ENCODE results near the gene REXO4. TPM values are rescaled to one million over a fixed set of nuclear protein-coding genes. Genes with fewer than 3 reads are reported as not detected.

REXO4 gene
- total RNA-seq, 1 donor from 2014 or later: 26.1 TPM

GRCh38 chr9:133457748-133458147 is 39.9 kb upstream of the REXO4 start:
- H3K4me1 Mint-ChIP-seq: peaks cover 16% of the 10 kb centered on the region
- no peaks in the 10 kb centered on the region for H3K27me3 Mint-ChIP-seq (ENCODE audit: low read depth)
- no peaks in the 10 kb centered on the region for H3K9me3 Mint-ChIP-seq
- no peaks in the 10 kb centered on the region for H3K36me3 Mint-ChIP-seq
- H3K27ac Mint-ChIP-seq: no peak overlapping the region
- no peak for TF ChIP-seq CTCF (IDR thresholded peaks at IDR 0.05; ENCODE audit: unreplicated experiment)
- H3K4me3 Mint-ChIP-seq: no peak overlapping the region
- DNase-seq (ENCODE audit: low spot score in 2 of 2, unreplicated experiment in 2 of 2): no peak

- Mint-ChIP-seq H3K4me1 (peaks cover 16% of the 10 kb centered on the region), H3K4me3 (no peak overlapping the region), H3K27me3 (ENCODE audit: low read depth) (no peaks in the 10 kb centered on the region), H3K27ac (no peak overlapping the region), H3K9me3 (no peaks in the 10 kb centered on the region), H3K36me3 (no peaks in the 10 kb centered on the region)
- no peak for TF ChIP-seq CTCF (IDR thresholded peaks at IDR 0.05; ENCODE audit: unreplicated experiment)
- DNase-seq (ENCODE audit: low spot score in 2 of 2, unreplicated experiment in 2 of 2): no peak
These were observed 39.4 kb upstream of the REXO4 start for GRCh38 chr9:133457233-133457632.

- H3K27ac Mint-ChIP-seq: no peak overlapping the region
These were observed 38.6 kb upstream of the REXO4 start for GRCh38 chr9:133456409-133456808.

GRCh38 chr9:133455936-133456335 is 38.1 kb upstream of the REXO4 start:
- Mint-ChIP-seq H3K9me3 (no peaks in the 10 kb centered on the region), H3K36me3 (no peaks in the 10 kb centered on the region), H3K4me1 (peaks cover 8% of the 10 kb centered on the region), H3K27ac (no peak overlapping the region), H3K27me3 (ENCODE audit: low read depth) (no peaks in the 10 kb centered on the region), H3K4me3 (no peak overlapping the region)
- no peak for TF ChIP-seq CTCF (IDR thresholded peaks at IDR 0.05; ENCODE audit: unreplicated experiment)
- no peak for DNase-seq (ENCODE audit: low spot score in 2 of 2, unreplicated experiment in 2 of 2)

More at GRCh38 chr9:133456409-133456808, 38.6 kb upstream of the REXO4 start:
- H3K36me3 Mint-ChIP-seq: no peaks in the 10 kb centered on the region
- no peak overlapping the region for H3K4me3 Mint-ChIP-seq
- DNase-seq (ENCODE audit: low spot score in 2 of 2, unreplicated experiment in 2 of 2): no peak
- peaks cover 13% of the 10 kb centered on the region for H3K4me1 Mint-ChIP-seq
- TF ChIP-seq CTCF (IDR thresholded peaks at IDR 0.05; ENCODE audit: unreplicated experiment): no peak
- no peaks in the 10 kb centered on the region for H3K9me3 Mint-ChIP-seq
- H3K27me3 Mint-ChIP-seq (ENCODE audit: low read depth): no peaks in the 10 kb centered on the region

- Mint-ChIP-seq H3K36me3 (no peaks in the 10 kb centered on the region), H3K27me3 (ENCODE audit: low read depth) (no peaks in the 10 kb centered on the region), H3K4me1 (peaks cover 2% of the 10 kb centered on the region), H3K27ac (no peak overlapping the region), H3K9me3 (no peaks in the 10 kb centered on the region), H3K4me3 (no peak overlapping the region)
- no peak for TF ChIP-seq CTCF (IDR thresholded peaks at IDR 0.05; ENCODE audit: unreplicated experiment)
- DNase-seq (ENCODE audit: low spot score in 2 of 2, unreplicated experiment in 2 of 2): no peak
These were observed 37.3 kb upstream of the REXO4 start for GRCh38 chr9:133454943-133455673.

All from mesothelial cell of epicardium (in vitro differentiated cells).